ENCODE measurements around the gene STAT1. TPM values are rescaled to one million over a fixed set of nuclear protein-coding genes. Genes with fewer than 3 reads are reported as not detected.
A peak's percentile ranks its signal among the peaks of the same experiment; 100 is the strongest.

STAT1 gene
- total RNA-seq, 1 experiment from 2014 or later, result 108 TPM

- no peaks in the 10 kb centered on the region for H3K27me3 ChIP-seq (replicated peaks)
- no peak overlapping the region for H3K4me3 ChIP-seq
- peaks cover 40% of the 10 kb centered on the region for H3K4me1 ChIP-seq (replicated peaks)
- H3K27ac ChIP-seq, result 0 out of 2 replicates have a peak overlapping the region, but pooled peaks have one; percentile 3
- H3K9me3 ChIP-seq (replicated peaks), result no peaks in the 10 kb centered on the region
- peak in 1 of 2 experiments; percentile 27 for DNase-seq (ENCODE audit: low read depth in 1 of 2, low spot score in 2 of 2)
- H3K36me3 ChIP-seq, result peaks cover 82% of the 10 kb centered on the region
Observed at GRCh38 chr2:191009541-191010374, 4.2 kb downstream of the STAT1 start.

- Histone ChIP-seq H3K27ac (no peak overlapping the region), H3K4me3 (no peak overlapping the region), H3K9me3 (replicated peaks) (no peaks in the 10 kb centered on the region), H3K4me1 (replicated peaks) (peaks cover 35% of the 10 kb centered on the region), H3K36me3 (peaks cover 93% of the 10 kb centered on the region), H3K27me3 (replicated peaks) (no peaks in the 10 kb centered on the region)
- DNase-seq (ENCODE audit: low read depth in 1 of 2, low spot score in 2 of 2), result no peak
Observed at GRCh38 chr2:191008286-191008685, 5.7 kb downstream of the STAT1 start.

- Histone ChIP-seq H3K4me3 (no peak overlapping the region), H3K4me1 (replicated peaks) (peaks cover 27% of the 10 kb centered on the region), H3K27ac (no peak overlapping the region), H3K36me3 (peaks cover 95% of the 10 kb centered on the region), H3K9me3 (replicated peaks) (no peaks in the 10 kb centered on the region), H3K27me3 (replicated peaks) (no peaks in the 10 kb centered on the region)
- DNase-seq (ENCODE audit: low read depth in 1 of 2, low spot score in 2 of 2), result no peak
Observed at GRCh38 chr2:191006997-191007783, 6.8 kb downstream of the STAT1 start.

GRCh38 chr2:191006297-191006696 lies 7.7 kb downstream of the STAT1 start:
- Histone ChIP-seq H3K27me3 (replicated peaks) (no peaks in the 10 kb centered on the region), H3K4me1 (replicated peaks) (peaks cover 21% of the 10 kb centered on the region), H3K36me3 (peaks cover 96% of the 10 kb centered on the region), H3K9me3 (replicated peaks) (no peaks in the 10 kb centered on the region), H3K27ac (no peak overlapping the region), H3K4me3 (no peak overlapping the region)
- DNase-seq (ENCODE audit: low read depth in 1 of 2, low spot score in 2 of 2), result no peak

DNA sequence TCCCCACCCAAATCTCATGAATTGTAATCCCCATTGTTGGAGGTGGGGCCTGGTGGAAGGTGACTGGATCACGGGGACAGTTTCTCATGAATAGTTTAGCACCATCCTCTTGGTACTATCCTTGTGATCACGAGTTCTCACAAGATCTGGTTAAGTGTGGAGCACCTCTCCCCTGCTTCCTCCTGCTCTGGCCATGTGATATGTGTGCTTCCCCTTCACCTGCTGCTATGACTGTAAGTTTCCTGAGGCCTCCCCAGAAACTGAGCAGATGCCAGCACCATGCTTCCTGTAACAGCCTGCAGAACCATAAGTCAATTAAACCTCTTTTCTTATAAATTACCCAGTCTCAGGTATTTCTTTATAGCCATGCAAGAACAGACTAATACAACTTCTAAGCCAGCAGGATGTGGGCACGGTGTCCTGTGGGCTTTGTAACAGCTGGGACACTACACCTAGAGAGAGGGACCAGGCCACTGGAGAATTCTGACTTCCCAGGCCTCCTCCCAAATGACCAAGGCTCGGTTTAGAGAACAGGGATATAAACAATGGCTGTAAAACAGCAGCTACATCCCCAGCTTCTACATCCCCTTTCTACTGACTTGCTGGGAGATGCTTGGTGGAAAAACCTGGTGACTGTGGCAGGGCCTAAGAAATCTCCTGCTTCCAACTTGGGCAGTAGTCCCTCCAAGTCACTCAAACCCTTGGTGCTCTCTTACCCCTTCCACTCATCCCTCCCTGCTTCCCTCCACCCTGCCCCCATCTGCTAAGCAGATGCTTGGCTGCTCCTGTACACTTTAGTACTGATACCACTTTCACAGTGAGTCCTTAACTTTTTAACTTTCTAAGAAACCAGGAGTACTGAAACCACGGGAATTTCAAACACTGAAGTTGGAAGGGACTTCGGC lies 10.3 kb downstream of the STAT1 start:
- Histone ChIP-seq H3K9me3 (replicated peaks) (no peaks in the 10 kb centered on the region), H3K27me3 (replicated peaks) (no peaks in the 10 kb centered on the region), H3K36me3 (peaks cover 100% of the 10 kb centered on the region), H3K4me3 (no peak overlapping the region), H3K4me1 (replicated peaks) (no peaks in the 10 kb centered on the region), H3K27ac (no peak overlapping the region)
- no peak for DNase-seq (ENCODE audit: low read depth in 1 of 2, low spot score in 2 of 2)

GRCh38 chr2:191001624-191002023 lies 12.3 kb downstream of the STAT1 start:
- H3K27ac ChIP-seq, result no peak overlapping the region
- no peak overlapping the region for H3K4me3 ChIP-seq
- H3K9me3 ChIP-seq (replicated peaks), result no peaks in the 10 kb centered on the region
- no peak for DNase-seq (ENCODE audit: low read depth in 1 of 2, low spot score in 2 of 2)
- H3K4me1 ChIP-seq (replicated peaks), result no peaks in the 10 kb centered on the region
- no peaks in the 10 kb centered on the region for H3K27me3 ChIP-seq (replicated peaks)
- H3K36me3 ChIP-seq, result peaks cover 97% of the 10 kb centered on the region

GRCh38 chr2:191001032-191001431 lies 12.9 kb downstream of the STAT1 start:
- peaks cover 97% of the 10 kb centered on the region for H3K36me3 ChIP-seq
- H3K27ac ChIP-seq, result no peak overlapping the region
- no peak for DNase-seq (ENCODE audit: low read depth in 1 of 2, low spot score in 2 of 2)
- no peaks in the 10 kb centered on the region for H3K9me3 ChIP-seq (replicated peaks)
- H3K4me3 ChIP-seq, result no peak overlapping the region
- H3K27me3 ChIP-seq (replicated peaks), result no peaks in the 10 kb centered on the region
- no peaks in the 10 kb centered on the region for H3K4me1 ChIP-seq (replicated peaks)

DNA sequence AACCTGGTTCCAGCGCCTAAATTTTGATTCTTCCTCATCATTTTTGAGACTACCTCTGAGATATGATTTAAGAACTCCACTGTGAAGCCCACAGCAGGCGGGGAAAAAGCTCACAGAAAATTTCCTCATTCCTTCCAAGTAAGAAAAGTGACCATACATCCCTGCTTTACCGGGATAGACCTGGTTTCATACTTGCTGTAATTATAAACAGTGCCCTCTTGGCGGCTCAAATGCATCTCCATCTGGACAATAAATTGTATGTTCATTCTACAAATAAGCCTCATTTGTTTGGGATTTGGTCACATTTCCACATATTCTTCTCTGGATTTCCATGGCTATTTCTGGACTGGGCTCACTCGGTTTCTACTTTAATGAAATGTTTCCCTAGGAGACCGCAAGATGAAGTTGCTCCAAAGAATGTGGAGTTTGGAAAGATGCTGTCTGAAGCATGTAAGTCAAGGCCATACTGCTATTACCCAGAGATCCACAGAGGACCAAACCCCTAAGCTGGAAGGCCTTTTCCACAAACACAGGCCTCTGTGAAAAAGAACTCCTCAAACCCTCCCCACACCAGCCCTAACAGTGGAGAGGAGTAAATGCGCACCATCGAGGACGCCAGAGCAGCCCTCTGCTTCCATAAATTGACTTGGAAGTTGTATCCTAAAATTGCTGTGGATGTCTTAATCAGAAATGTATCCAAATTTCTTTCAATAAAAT lies 13.9 kb downstream of the STAT1 start:
- Histone ChIP-seq H3K4me3 (no peak overlapping the region), H3K9me3 (replicated peaks) (no peaks in the 10 kb centered on the region), H3K36me3 (peaks cover 97% of the 10 kb centered on the region), H3K4me1 (replicated peaks) (no peaks in the 10 kb centered on the region), H3K27ac (no peak overlapping the region), H3K27me3 (replicated peaks) (no peaks in the 10 kb centered on the region)
- DNase-seq (ENCODE audit: low read depth in 1 of 2, low spot score in 2 of 2), result no peak

DNA sequence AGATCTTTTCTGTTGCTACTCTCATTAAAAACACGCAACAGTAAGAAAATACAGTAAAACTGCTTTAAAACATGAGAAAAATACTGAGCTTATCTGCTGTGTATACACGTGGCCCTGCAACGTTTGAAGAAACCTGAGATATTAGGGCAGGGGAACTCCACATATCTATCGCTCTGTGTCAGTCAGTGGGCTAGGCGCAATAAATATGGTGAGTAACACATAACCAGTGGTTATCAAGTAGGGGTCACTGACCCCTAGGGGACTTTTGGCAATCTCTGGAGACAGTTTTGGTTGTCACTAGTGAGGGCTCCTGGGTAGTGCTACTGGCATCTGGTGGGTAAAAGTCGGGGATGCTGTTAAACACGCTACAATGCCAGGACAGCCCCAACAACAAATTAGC lies 14.9 kb downstream of the STAT1 start:
- Histone ChIP-seq H3K4me1 (replicated peaks) (no peaks in the 10 kb centered on the region), H3K27ac (no peak overlapping the region), H3K36me3 (peaks cover 95% of the 10 kb centered on the region), H3K4me3 (no peak overlapping the region), H3K27me3 (replicated peaks) (no peaks in the 10 kb centered on the region), H3K9me3 (replicated peaks) (no peaks in the 10 kb centered on the region)
- DNase-seq (ENCODE audit: low read depth in 1 of 2, low spot score in 2 of 2), result no peak

GRCh38 chr2:190997526-190998113 lies 16.4 kb downstream of the STAT1 start:
- no peaks in the 10 kb centered on the region for H3K27me3 ChIP-seq (replicated peaks)

GRCh38 chr2:190996947-190997346 lies 17.0 kb downstream of the STAT1 start:
- no peak for DNase-seq (ENCODE audit: low read depth in 1 of 2, low spot score in 2 of 2)
- H3K36me3 ChIP-seq, result peaks cover 94% of the 10 kb centered on the region
- H3K9me3 ChIP-seq (replicated peaks), result no peaks in the 10 kb centered on the region
- no peak overlapping the region for H3K27ac ChIP-seq
- H3K4me3 ChIP-seq, result no peak overlapping the region
- H3K27me3 ChIP-seq (replicated peaks), result no peaks in the 10 kb centered on the region
- H3K4me1 ChIP-seq (replicated peaks), result no peaks in the 10 kb centered on the region

More at GRCh38 chr2:190997526-190998113, 16.4 kb downstream of the STAT1 start:
- H3K36me3 ChIP-seq, result peaks cover 95% of the 10 kb centered on the region
- no peak overlapping the region for H3K27ac ChIP-seq
- H3K9me3 ChIP-seq (replicated peaks), result no peaks in the 10 kb centered on the region
- no peak for DNase-seq (ENCODE audit: low read depth in 1 of 2, low spot score in 2 of 2)
- H3K4me1 ChIP-seq (replicated peaks), result no peaks in the 10 kb centered on the region
- H3K4me3 ChIP-seq, result no peak overlapping the region

DNA sequence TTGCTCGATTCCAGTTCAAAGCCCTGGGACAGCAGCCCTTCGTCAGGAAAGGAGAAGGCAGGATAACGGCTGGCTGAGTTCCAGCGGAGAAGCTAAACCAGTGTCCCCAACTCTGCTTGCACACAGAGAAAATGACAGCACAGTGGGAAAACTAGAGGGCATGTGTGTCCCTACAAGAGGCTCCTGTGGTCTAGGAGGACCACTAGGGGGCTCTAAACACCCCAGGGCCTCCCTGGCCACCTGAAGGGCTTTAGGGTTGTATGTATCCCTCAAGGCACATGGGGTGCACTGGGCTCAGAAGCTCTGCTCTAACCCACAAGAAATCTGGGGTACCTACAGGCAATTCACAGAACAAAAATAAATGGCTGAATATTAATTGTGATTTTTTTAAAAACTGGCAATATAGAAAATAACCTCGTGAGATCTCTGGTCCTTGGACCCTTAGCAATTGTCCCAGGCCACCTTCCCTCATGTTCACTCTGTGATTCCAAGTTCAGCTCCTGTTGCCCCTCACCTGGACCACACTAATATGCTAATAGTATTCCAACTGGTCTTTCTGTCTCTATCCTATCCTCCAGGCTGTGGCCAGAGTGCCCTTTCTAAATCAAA lies 17.5 kb downstream of the STAT1 start:
- H3K36me3 ChIP-seq, result peaks cover 89% of the 10 kb centered on the region
- H3K4me3 ChIP-seq, result no peak overlapping the region
- no peaks in the 10 kb centered on the region for H3K27me3 ChIP-seq (replicated peaks)
- H3K9me3 ChIP-seq (replicated peaks), result no peaks in the 10 kb centered on the region
- H3K4me1 ChIP-seq (replicated peaks), result no peaks in the 10 kb centered on the region
- no peak overlapping the region for H3K27ac ChIP-seq
- DNase-seq (ENCODE audit: low read depth in 1 of 2, low spot score in 2 of 2), result peak; percentile 41 to 57
